Central memory CD4-positive, alpha-beta T cell (primary cell): ENCODE data around the gene GJB5.

ENCODE experiments used
- DNase-seq: peaks from one replicate; pipeline ENCODE4 v3.0.0; 2022

The GJB5 gene

GRCh38 chr1:34796990-34797389, 42.1 kb downstream of the GJB5 start:
- DNase-seq: no peak

GRCh38 chr1:34800214-34800613, 45.4 kb downstream of the GJB5 start:
- DNase-seq: no peak

DNA sequence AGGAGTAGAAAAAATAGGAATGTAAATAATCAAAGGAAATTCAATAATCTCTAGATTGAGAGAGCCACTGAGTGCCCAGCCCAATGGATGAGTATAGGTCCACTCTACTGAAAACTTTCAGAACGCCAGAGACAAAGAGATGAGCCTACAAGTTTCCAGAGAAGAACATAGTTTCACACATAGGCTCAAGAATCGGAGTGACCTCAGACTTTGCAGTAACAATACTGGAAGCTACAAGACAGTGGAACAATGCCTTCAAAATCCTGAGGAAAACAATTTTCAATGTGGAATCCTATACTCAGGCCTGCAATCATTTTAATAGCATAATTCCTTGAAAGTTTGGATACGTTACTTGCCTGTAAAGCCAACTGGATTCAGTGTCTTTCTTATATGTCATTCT, 48.9 kb downstream of the GJB5 start:
- DNase-seq: no peak

GRCh38 chr1:34806396-34806795, 51.5 kb downstream of the GJB5 start:
- no peak for DNase-seq
